ENCODE data around the gene PHLDB1.
"Not testable (repeated sequence)": the region's sequence is repeated elsewhere in the genome, so short reads cannot be mapped to it uniquely, and the experiment has no call there.

- TF ChIP-seq POLR2A (IDR thresholded peaks at IDR 0.05; ENCODE audit: borderline replicate concordance, extremely low read depth, insufficient read depth, insufficient read length); CBX3 (IDR thresholded peaks at IDR 0.05; ENCODE audit: low read depth); FOSL1 (IDR thresholded peaks at IDR 0.05; ENCODE audit: low read depth); REST (IDR thresholded peaks at IDR 0.05; ENCODE audit: low read depth); YY1 (IDR thresholded peaks at IDR 0.05; ENCODE audit: extremely low read depth, insufficient replicate concordance, low read depth, low read length): not testable (repeated sequence)
- peak; percentile 56 to 72 (median 56) for TF ChIP-seq CTCF (IDR thresholded peaks at IDR 0.05 in 2 of 3, conservative IDR thresholded peaks at IDR 0.05 in 1 of 3; ENCODE audit: borderline replicate concordance in 1 of 3, insufficient read depth in 1 of 3, low read depth in 2 of 3, low read length in 2 of 3)
- TF ChIP-seq RAD21 (IDR thresholded peaks at IDR 0.05; ENCODE audit: low read depth): peak; percentile 54
Observed at GRCh38 chr11:118678908-118679307, 71.5 kb downstream of the PHLDB1 start.

Data from HCT116 (cell line).